ENCODE measurements around the gene CLEC11A.
"Not testable (repeated sequence)": the region's sequence is repeated elsewhere in the genome, so short reads cannot be mapped to it uniquely, and the experiment has no call there.

CLEC11A gene

DNA sequence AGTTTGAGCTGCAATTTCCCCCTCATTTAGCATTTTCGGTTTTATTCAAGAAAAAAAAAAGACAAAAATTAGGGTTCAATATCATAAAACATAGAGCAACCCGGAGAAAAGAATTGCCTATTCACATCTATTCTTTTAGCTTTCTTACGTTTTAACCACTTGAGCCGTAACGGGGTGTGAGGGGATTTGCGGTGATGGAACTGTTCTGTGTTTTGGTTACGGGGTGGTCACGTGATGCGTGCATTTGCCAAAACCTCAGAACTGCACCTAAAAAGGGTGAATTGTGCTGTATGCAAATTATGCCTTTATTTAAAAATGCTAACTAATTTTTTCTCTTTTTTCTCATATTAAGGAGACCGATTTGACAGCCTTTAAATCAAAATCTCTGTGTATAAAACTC, 22.1 kb downstream of the CLEC11A start:
- H3K9me3 ChIP-seq (ENCODE audit: control insufficient read depth, low read length) = no peaks in the 10 kb centered on the region
- no peak overlapping the region for H4K8ac ChIP-seq (ENCODE audit: low read length)
- H3K36me3 ChIP-seq (ENCODE audit: control insufficient read depth in 1 of 2, insufficient read depth in 2 of 2, low read depth in 1 of 2, low read length in 2 of 2) = no peaks in the 10 kb centered on the region
- H3K23ac ChIP-seq (ENCODE audit: low read length in 2 of 2) = no peak overlapping the region
- H3K4me3 ChIP-seq (ENCODE audit: insufficient read depth in 1 of 2, low read depth in 1 of 2, low read length in 2 of 2) = no peak overlapping the region
- no peak overlapping the region for H2BK15ac ChIP-seq (ENCODE audit: low read depth, poor library complexity, severe bottlenecking)
- H3K14ac ChIP-seq (ENCODE audit: low read length in 2 of 2) = no peak overlapping the region
- H3K18ac ChIP-seq (ENCODE audit: low read depth in 1 of 2, low read length in 2 of 2) = no peak overlapping the region
- H2AFZ ChIP-seq (ENCODE audit: low read depth, low read length) = no peak overlapping the region
- no peak overlapping the region for H3K27ac ChIP-seq (ENCODE audit: low read length, poor library complexity, severe bottlenecking)
- H3K9ac ChIP-seq (ENCODE audit: low read length) = no peak overlapping the region
- H2AK5ac ChIP-seq (ENCODE audit: low read length, severe bottlenecking) = no peak overlapping the region
- H3K4ac ChIP-seq (ENCODE audit: low read depth in 1 of 2, low read length in 2 of 2) = no peak overlapping the region
- no peak overlapping the region for H2BK120ac ChIP-seq (ENCODE audit: low read depth, low read length)
- WGBS = 22% methylated on average over 1 of the region's 10 CpGs
- H4K91ac ChIP-seq (ENCODE audit: low read length) = no peak overlapping the region
- H2BK12ac ChIP-seq (ENCODE audit: low read length in 2 of 2) = no peak overlapping the region
- H3K4me1 ChIP-seq (ENCODE audit: control insufficient read depth, insufficient read depth, low read depth, low read length) = no peaks in the 10 kb centered on the region
- H2BK5ac ChIP-seq (ENCODE audit: low read depth, low read length, poor library complexity, severe bottlenecking) = no peak overlapping the region
- H3K27me3 ChIP-seq (ENCODE audit: control insufficient read depth in 1 of 2, insufficient read depth in 1 of 2, low read length in 2 of 2) = peaks cover 0 to 20% of the 10 kb centered on the region in 2 experiments
- no peak for DNase-seq
- H3K79me1 ChIP-seq (replicated peaks; ENCODE audit: low read length, poor library complexity, severe bottlenecking) = no peaks in the 10 kb centered on the region
- no peak overlapping the region for H3K4me2 ChIP-seq (ENCODE audit: low read length, poor library complexity, severe bottlenecking)

DNA sequence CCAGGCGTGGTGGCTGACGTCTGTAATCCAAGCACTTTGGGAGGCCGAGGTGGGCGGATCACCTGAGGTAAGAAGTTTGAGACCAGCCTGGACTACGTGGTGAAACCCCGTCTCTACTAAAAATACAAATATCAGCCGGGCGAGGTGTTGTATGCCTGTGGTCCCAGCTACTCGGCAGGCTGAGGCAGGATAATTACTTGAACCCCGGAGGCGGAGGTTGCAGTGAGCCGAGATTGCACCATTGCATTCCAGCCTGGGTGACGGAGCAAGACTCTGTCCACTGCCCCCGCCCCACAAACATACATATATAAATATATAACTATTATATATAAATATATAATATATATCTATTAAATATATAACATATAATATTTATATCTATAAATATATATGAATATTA, 24.0 kb downstream of the CLEC11A start:
- H3K9ac ChIP-seq (ENCODE audit: low read length); H3K18ac ChIP-seq (ENCODE audit: low read depth in 1 of 2, low read length in 2 of 2); H3K36me3 ChIP-seq (ENCODE audit: control insufficient read depth in 1 of 2, insufficient read depth in 2 of 2, low read depth in 1 of 2, low read length in 2 of 2); H3K9me3 ChIP-seq (ENCODE audit: control insufficient read depth, low read length); H2AFZ ChIP-seq (ENCODE audit: low read depth, low read length); H3K27ac ChIP-seq (ENCODE audit: low read length, poor library complexity, severe bottlenecking); H2BK15ac ChIP-seq (ENCODE audit: low read depth, poor library complexity, severe bottlenecking); H4K91ac ChIP-seq (ENCODE audit: low read length); H3K4ac ChIP-seq (ENCODE audit: low read depth in 1 of 2, low read length in 2 of 2); H2BK120ac ChIP-seq (ENCODE audit: low read depth, low read length); H4K8ac ChIP-seq (ENCODE audit: low read length); H2BK12ac ChIP-seq (ENCODE audit: low read length in 2 of 2); H3K4me1 ChIP-seq (ENCODE audit: control insufficient read depth, insufficient read depth, low read depth, low read length); H3K4me2 ChIP-seq (ENCODE audit: low read length, poor library complexity, severe bottlenecking); H3K14ac ChIP-seq (ENCODE audit: low read length in 2 of 2); H2AK5ac ChIP-seq (ENCODE audit: low read length, severe bottlenecking); H3K4me3 ChIP-seq (ENCODE audit: insufficient read depth in 1 of 2, low read depth in 1 of 2, low read length in 2 of 2); H3K23ac ChIP-seq (ENCODE audit: low read length in 2 of 2); H3K79me1 ChIP-seq (replicated peaks; ENCODE audit: low read length, poor library complexity, severe bottlenecking); H2BK5ac ChIP-seq (ENCODE audit: low read depth, low read length, poor library complexity, severe bottlenecking); DNase-seq: not testable (repeated sequence)
- H3K27me3 ChIP-seq (ENCODE audit: control insufficient read depth in 1 of 2, insufficient read depth in 1 of 2, low read length in 2 of 2) = peaks cover 0 to 13% of the 10 kb centered on the region in 2 experiments
- WGBS = 88% methylated on average over 11 of the region's 14 CpGs

DNA sequence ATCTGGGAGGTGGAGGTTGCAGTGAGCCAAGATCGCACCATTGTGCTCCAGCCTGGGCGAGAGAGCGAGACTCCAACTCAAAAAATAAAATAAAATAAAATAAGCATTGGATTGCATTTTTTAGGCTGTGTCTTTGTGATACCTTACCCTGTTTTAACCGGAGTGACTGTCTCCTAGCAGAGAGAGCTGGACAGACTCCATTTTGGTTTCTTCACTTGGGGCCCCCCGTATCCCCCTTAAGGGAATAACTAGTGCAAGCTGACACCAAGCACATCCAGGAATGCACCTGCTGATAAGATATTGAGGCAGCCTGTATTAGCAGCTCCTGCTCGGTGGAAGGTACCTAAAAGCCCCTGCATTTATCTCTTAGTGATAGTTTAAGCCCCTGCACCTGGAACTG, 26.3 kb downstream of the CLEC11A start:
- Histone ChIP-seq H3K9me3 (ENCODE audit: control insufficient read depth, low read length) (no peaks in the 10 kb centered on the region), H4K8ac (ENCODE audit: low read length) (no peak overlapping the region), H2BK120ac (ENCODE audit: low read depth, low read length) (no peak overlapping the region), H2BK15ac (ENCODE audit: low read depth, poor library complexity, severe bottlenecking) (no peak overlapping the region), H2AK5ac (ENCODE audit: low read length, severe bottlenecking) (no peak overlapping the region), H3K14ac (ENCODE audit: low read length in 2 of 2) (no peak overlapping the region), H3K4me2 (ENCODE audit: low read length, poor library complexity, severe bottlenecking) (no peak overlapping the region), H2BK5ac (ENCODE audit: low read depth, low read length, poor library complexity, severe bottlenecking) (no peak overlapping the region), H3K9ac (ENCODE audit: low read length) (no peak overlapping the region), H3K4me3 (ENCODE audit: insufficient read depth in 1 of 2, low read depth in 1 of 2, low read length in 2 of 2) (no peak overlapping the region), H4K91ac (ENCODE audit: low read length) (no peak overlapping the region), H3K27ac (ENCODE audit: low read length, poor library complexity, severe bottlenecking) (no peak overlapping the region), H3K23ac (ENCODE audit: low read length in 2 of 2) (no peak overlapping the region), H2AFZ (ENCODE audit: low read depth, low read length) (no peak overlapping the region), H3K4me1 (ENCODE audit: control insufficient read depth, insufficient read depth, low read depth, low read length) (no peaks in the 10 kb centered on the region), H3K27me3 (ENCODE audit: control insufficient read depth in 1 of 2, insufficient read depth in 1 of 2, low read length in 2 of 2) (peaks cover 0 to 22% of the 10 kb centered on the region in 2 experiments), H3K79me1 (replicated peaks; ENCODE audit: low read length, poor library complexity, severe bottlenecking) (no peaks in the 10 kb centered on the region), H3K18ac (ENCODE audit: low read depth in 1 of 2, low read length in 2 of 2) (no peak overlapping the region), H3K36me3 (ENCODE audit: control insufficient read depth in 1 of 2, insufficient read depth in 2 of 2, low read depth in 1 of 2, low read length in 2 of 2) (no peaks in the 10 kb centered on the region), H3K4ac (ENCODE audit: low read depth in 1 of 2, low read length in 2 of 2) (no peak overlapping the region), H2BK12ac (ENCODE audit: low read length in 2 of 2) (no peak overlapping the region)
- DNase-seq = no peak
- WGBS = 76% methylated on average over 3 of the region's 6 CpGs

DNA sequence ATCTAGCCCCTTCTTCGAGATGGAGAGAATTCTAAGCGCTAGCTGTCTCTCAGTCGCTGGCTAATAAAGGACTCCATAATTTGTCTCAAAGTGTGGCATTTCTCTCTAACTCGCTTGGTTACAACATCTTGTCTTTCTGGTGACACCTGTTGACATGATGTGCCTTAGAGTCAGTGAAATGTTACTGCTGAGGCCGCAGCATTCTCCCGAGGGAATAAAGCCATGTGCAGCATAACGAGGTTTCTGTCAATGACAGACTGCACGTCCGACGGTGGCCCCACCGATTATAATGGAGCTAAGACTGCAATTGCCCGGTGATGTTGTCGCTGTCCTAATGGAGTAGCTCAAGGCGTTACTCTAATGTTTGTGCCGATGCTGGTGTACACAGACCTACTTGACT, 26.8 kb downstream of the CLEC11A start:
- Histone ChIP-seq H4K8ac (ENCODE audit: low read length) (no peak overlapping the region), H2BK15ac (ENCODE audit: low read depth, poor library complexity, severe bottlenecking) (no peak overlapping the region), H2AFZ (ENCODE audit: low read depth, low read length) (no peak overlapping the region), H2AK5ac (ENCODE audit: low read length, severe bottlenecking) (no peak overlapping the region), H2BK5ac (ENCODE audit: low read depth, low read length, poor library complexity, severe bottlenecking) (no peak overlapping the region), H2BK12ac (ENCODE audit: low read length in 2 of 2) (no peak overlapping the region), H3K36me3 (ENCODE audit: control insufficient read depth in 1 of 2, insufficient read depth in 2 of 2, low read depth in 1 of 2, low read length in 2 of 2) (no peaks in the 10 kb centered on the region), H2BK120ac (ENCODE audit: low read depth, low read length) (no peak overlapping the region), H3K4me1 (ENCODE audit: control insufficient read depth, insufficient read depth, low read depth, low read length) (no peaks in the 10 kb centered on the region), H3K27ac (ENCODE audit: low read length, poor library complexity, severe bottlenecking) (no peak overlapping the region), H3K9me3 (ENCODE audit: control insufficient read depth, low read length) (no peaks in the 10 kb centered on the region), H3K9ac (ENCODE audit: low read length) (no peak overlapping the region), H3K4me2 (ENCODE audit: low read length, poor library complexity, severe bottlenecking) (no peak overlapping the region), H3K18ac (ENCODE audit: low read depth in 1 of 2, low read length in 2 of 2) (no peak overlapping the region), H3K79me1 (replicated peaks; ENCODE audit: low read length, poor library complexity, severe bottlenecking) (no peaks in the 10 kb centered on the region), H3K23ac (ENCODE audit: low read length in 2 of 2) (no peak overlapping the region), H3K27me3 (ENCODE audit: control insufficient read depth in 1 of 2, insufficient read depth in 1 of 2, low read length in 2 of 2) (peaks cover 0 to 27% of the 10 kb centered on the region in 2 experiments), H3K4me3 (ENCODE audit: insufficient read depth in 1 of 2, low read depth in 1 of 2, low read length in 2 of 2) (no peak overlapping the region), H3K4ac (ENCODE audit: low read depth in 1 of 2, low read length in 2 of 2) (no peak overlapping the region), H4K91ac (ENCODE audit: low read length) (no peak overlapping the region), H3K14ac (ENCODE audit: low read length in 2 of 2) (no peak overlapping the region)
- WGBS = 84% methylated on average over 15 of the region's 15 CpGs
- DNase-seq = no peak
